Tongue (tissue), 2 donors: Measurements from ENCODE around the gene ATP5ME. TPM values are rescaled to one million over a fixed set of nuclear protein-coding genes. Genes with fewer than 3 reads are reported as not detected.
"Not testable (repeated sequence)": the region's sequence is repeated elsewhere in the genome, so short reads cannot be mapped to it uniquely, and the experiment has no call there.

Experiments
- DNase-seq: peaks from one replicate; pipeline ENCODE4 v3.0.0-alpha.2; 2015
- total RNA-seq: library from RNA; depleted of rRNA; stranded (reverse); fragments of >200 nt; gene quantifications from one replicate; pipeline ENCODE4 v1.2.3, GENCODE V29; 2014

The ATP5ME gene
- 103 TPM for total RNA-seq

DNA sequence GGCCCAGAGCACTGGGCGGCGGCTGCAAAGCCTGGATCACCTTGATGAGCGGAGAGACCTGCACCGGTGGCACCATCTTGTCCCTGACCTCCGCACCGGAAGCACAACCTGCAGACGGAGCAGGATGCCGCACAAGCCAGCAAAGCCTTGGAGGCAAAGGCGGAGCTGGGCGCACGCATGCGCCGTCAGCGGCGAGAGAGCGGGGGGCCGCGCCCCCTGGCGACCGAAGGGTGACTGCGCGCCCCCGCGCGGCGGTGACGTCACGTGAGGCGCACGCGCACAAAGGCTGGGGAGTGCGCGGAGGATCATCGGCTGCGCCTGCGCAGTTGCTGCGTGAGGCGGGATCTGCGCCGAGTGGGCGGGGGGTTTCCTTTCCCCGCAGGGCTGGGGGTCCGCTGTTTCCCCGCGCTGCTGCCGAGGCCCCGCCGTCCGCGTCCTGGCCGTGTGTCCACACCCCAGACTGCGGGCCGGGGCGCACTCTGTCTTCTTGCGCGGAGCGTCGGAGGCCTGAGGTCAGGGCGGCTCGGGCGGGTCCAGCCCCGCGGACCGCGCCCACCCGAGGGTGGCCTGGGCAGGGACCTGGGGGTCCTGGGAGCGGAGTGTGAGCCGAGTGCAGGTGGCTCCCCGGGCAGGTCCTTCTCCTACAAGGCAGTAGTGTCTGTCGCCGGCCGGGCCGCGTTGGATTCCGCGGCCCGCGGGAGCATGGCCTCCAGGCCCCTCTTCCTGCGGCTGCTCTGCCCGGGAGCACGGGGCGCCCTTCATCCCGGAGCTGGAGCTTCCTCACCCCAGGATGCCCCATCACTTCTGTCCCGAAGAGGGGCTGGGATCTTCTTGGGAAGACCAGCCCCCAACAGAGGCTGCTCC is at the start of gene ATP5ME, which contains the start of gene MYL5:
Gene ATP5ME, minus strand, starts transcription at position 105 of the 864 bp plus-strand sequence. Its CDS starts 29 bp downstream, at position 76.
Gene MYL5, plus strand, starts transcription at position 371 of the 864 bp plus-strand sequence. CDS start 3,485 bp downstream, outside the sequence.
- peak; percentile 99 for DNase-seq

DNA sequence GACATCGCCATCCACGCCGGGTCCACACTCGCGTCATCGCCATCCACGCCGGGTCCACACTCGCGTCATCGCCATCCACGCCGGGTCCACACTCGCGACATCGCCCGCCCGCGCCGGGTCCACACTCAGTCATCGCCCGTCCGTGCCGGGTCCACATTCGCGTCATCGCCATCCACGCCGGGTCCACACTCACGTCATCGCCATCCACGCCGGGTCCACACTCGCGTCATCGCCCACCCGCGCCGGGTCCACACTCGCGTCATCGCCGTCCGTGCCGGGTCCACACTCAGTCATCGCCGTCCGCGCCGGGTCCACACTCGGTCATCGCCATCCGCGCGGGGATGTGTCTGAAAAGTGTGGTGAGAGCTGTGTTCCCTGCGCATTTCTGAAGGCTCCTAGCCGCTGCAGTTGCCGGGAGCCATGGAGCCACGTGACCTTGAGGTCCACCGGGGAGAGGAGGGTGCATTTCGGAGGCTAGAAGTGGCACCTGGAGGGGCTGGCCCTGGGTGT is 48.8 kb upstream of the ATP5ME start:
- no peak for DNase-seq

- DNase-seq = no peak
These were observed 48.2 kb upstream of the ATP5ME start for GRCh38 chr4:722169-722725.

- no peak for DNase-seq
These were observed 47.4 kb upstream of the ATP5ME start for GRCh38 chr4:721261-722168.

- DNase-seq = no peak
These were observed 46.2 kb upstream of the ATP5ME start for GRCh38 chr4:720111-720860.

GRCh38 chr4:718460-718859 is 44.4 kb upstream of the ATP5ME start:
- DNase-seq = no peak

DNA sequence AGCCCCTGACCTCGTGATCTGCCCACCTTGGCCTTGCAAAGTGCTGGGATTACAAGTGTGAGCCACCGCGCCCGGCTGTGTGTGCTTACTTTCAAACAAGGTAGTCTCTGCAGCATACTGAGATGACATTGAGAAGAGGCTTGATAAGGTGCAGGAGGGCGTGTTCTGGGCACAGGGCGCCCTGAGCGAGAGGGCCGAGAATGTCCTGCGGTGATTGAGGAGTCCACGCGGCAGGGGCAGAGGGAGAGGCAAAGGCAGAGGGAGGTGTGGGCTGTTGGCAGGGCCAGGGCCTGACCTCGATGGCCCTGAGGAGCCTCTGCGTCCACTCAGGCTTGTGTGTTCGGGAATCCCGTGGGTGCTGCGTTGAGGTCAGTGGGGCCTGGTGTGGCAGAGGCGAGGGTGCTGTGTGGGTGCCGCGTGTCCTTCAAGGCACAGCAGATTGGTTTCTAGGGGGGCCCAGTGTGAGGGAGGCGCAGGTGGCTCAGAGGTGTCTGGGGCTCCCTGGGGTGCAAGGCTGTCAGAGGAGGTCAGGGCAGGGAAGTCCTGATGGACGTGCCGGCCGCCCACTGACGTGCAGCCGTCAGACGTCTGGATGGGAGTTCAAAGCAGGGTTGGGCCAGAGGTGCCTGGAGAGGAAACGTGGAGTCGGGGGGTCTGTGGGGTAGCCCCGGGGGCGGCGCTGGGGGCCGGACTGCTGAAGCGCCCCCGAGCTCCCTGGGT is 43.7 kb upstream of the ATP5ME start:
- no peak for DNase-seq

DNA sequence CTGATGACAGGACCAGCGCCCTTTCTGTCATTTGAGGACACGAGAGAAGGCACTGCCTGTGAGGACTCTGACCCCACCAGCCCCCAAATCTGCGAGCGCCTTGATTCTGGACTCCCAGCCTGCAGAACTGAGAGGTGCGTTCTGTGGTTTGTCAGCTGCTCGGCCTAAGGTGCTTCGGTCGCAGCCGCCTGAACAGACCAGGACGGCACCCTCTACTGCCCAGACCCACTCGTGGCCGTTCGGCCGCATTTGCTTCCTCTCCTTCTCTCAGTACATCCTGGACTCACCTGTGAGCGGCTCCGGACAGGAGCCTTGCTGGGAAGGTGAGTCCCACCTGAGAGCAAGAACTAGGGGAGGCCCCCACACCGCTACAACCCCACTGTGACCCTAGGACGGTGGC is 40.0 kb upstream of the ATP5ME start:
- no peak for DNase-seq

- DNase-seq = no peak
These were observed 39.0 kb upstream of the ATP5ME start for GRCh38 chr4:712916-713632.

DNA sequence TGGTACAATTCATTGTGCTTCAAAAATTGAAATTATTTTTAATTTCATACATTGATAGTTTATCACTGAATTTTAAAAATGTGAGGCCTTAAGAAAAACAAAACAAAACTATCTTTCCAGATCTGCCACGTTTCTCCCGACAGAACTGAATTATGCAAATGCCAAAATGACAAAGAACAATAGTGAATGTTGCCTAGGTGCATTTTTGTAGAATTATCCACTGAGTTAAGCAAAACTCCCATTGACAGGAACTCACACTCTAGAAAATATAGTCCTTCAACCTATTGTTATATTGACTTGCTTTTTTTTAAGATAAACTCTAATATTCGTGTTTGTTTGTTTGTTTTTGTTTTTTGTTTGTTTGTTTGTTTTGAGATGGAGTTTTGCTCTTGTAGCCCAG is 38.0 kb upstream of the ATP5ME start:
- DNase-seq = no peak

- no peak for DNase-seq
These were observed 36.8 kb upstream of the ATP5ME start for GRCh38 chr4:710916-711315.

DNA sequence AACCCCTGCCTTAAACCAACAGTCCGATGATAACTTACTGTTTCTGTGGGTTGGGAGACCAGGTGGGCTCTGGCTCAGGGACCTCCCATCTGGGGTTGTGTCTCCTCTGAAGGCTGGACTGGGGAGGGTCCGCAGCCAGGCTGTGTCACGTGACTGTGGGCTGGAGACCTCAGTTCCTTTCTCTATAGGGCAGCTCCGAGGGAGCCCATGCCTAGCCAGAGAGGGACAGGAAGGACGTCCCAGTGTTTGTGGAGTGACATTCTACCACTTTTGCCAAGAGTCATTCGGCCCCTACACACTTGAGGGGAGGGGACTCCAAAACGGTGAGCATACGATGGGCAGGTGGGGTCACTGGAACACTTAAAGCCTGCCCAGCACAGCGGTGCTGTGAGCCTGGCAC is 36.0 kb upstream of the ATP5ME start:
- no peak for DNase-seq

DNA sequence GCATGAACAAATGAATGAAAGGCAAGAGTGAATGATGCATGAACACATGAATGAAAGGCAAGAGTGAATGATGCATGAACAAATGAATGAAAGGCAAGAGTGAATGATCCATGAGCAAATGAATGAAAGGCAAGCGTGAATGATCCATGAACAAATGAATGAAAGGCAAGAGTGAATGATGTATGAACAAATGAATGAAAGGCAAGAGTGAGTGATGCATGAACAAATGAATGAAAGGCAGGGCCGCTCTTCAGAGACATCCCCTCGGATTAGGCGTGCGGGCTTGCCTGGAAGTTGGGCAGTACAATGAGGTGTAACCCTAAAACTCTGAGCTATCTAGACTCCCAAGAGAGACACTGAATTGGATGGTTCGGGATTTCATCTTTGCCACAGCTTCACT is 35.3 kb upstream of the ATP5ME start:
- DNase-seq = no peak

- no peak for DNase-seq
These were observed 34.5 kb upstream of the ATP5ME start for GRCh38 chr4:708631-708933.

DNA sequence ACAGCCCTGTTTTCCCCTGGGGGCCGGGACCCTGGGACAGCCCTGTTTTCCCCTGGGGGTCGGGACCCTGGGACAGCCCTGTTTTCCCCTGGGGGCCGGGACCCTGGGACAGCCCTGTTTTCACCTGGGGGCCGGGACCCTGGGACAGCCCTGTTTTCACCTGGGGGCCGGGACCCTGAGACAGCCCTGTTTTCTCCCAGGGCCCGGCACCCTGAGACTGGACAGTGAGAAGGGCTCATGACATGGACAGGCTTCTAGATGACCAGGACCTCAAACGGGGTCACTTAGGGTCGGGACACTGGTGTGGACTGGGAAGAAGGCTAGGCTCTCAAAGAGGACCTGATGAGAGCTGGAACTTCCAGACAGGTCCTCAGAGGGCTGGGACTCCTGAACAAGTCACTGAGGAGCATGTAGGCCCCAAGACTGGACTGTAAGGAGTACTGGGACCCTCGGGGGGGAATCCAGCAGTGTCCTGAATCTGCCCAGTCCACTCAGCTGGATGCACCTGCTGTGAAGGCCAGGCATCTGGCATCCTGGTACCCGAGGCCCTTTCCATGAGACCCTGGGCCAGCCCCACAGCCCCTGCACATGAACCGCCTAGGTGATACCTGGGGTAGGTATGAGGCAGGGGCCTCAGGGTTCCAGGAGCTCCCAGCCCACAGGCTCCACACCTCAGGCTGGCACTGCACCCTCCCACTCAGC is 34.0 kb upstream of the ATP5ME start:
- DNase-seq = no peak

GRCh38 chr4:706834-707598 is 32.9 kb upstream of the ATP5ME start:
- no peak for DNase-seq

- DNase-seq = not testable (repeated sequence)
These were observed 32.1 kb upstream of the ATP5ME start for GRCh38 chr4:706083-706633.

GRCh38 chr4:705278-706082 is 31.4 kb upstream of the ATP5ME start, which contains the start of gene PCGF3:
PCGF3 (plus strand) TSS chr4:705832; CDS start chr4:733681, 27,849 bp downstream.
- peak; percentile 98 for DNase-seq
